H1 (cell line): ENCODE results near the gene HINT3. TPM values are rescaled to one million over a fixed set of nuclear protein-coding genes. Genes with fewer than 3 reads are reported as not detected.
"Not testable (repeated sequence)": the region's sequence is repeated elsewhere in the genome, so short reads cannot be mapped to it uniquely, and the experiment has no call there.

Experiments used
- CTCF ChIA-PET: fragments of 300-600 bp; sonication (Branson Sonifier 250); formaldehyde crosslinking; loops from one replicate; lab custom pipeline; 2021; ENCODE audit not compliant: partially characterized antibody; lab: Charles Lee
- POLR2A ChIA-PET: fragments of 300-600 bp; sonication (Branson Sonifier 250); formaldehyde crosslinking; loops from one replicate; lab custom pipeline; 2021; ENCODE audit warnings: inconsistent platforms; ENCODE audit not compliant: partially characterized antibody; lab: Charles Lee
- DNase-seq, 2 experiments: peaks; one replicate each; pipeline versions ENCODE4 v3.0.0 to v3.0.0-alpha.2; 2010 to 2022; ENCODE audit warnings: low spot score in 2 of 2, low read depth in 1 of 2, mixed read lengths in 1 of 2
- FAIRE-seq: peaks from 2 replicates; lab custom pipeline; 2011; peaks lifted over from hg19 to GRCh38; lab: Jason Lieb, UNC
- H2AFZ ChIP-seq: 2 replicates; pipeline ENCODE4 v1.8.1; 2012; ENCODE audit warnings: low read length, inconsistent platforms
- H2AK5ac ChIP-seq: 2 replicates; pipeline ENCODE4 v1.6.1; 2013; ENCODE audit warnings: low read depth, low read length
- H2BK120ac ChIP-seq: replicated peaks from 2 replicates; pipeline ENCODE3; 2013; ENCODE audit warnings: low read depth, low read length, inconsistent platforms
- H2BK12ac ChIP-seq: 2 replicates; pipeline ENCODE4 v1.6.1; 2013; ENCODE audit warnings: low read depth, low read length
- H2BK15ac ChIP-seq: 2 replicates; pipeline ENCODE4 v1.6.1; 2013; ENCODE audit warnings: low read length
- H2BK20ac ChIP-seq: 2 replicates; pipeline ENCODE4 v1.6.1; 2013; ENCODE audit warnings: low read length
- H2BK5ac ChIP-seq: 2 replicates; pipeline ENCODE4 v1.6.1; 2013; ENCODE audit warnings: low read depth, low read length
- H3K14ac ChIP-seq: 2 replicates; pipeline ENCODE4 v1.6.1; 2013; ENCODE audit warnings: inconsistent platforms; ENCODE audit not compliant: insufficient read length
- H3K18ac ChIP-seq: 2 replicates; pipeline ENCODE4 v1.6.1; 2013; ENCODE audit warnings: low read length; ENCODE audit errors: extremely low read depth
- H3K23ac ChIP-seq: 2 replicates; pipeline ENCODE4 v1.6.1; 2013; ENCODE audit warnings: inconsistent platforms; ENCODE audit not compliant: insufficient read length
- H3K23me2 ChIP-seq: 2 replicates; pipeline ENCODE4 v1.6.1; 2013; ENCODE audit warnings: low read depth, low read length
- H3K27ac ChIP-seq: 2 replicates; pipeline ENCODE4 v1.6.1; 2011; ENCODE audit warnings: low read depth, low read length, inconsistent platforms
- H3K27me3 ChIP-seq, 4 experiments: replicated peaks in 1 of 4; 1 replicate in 1 of 4; 2 replicates in 3 of 4; pipeline versions ENCODE4 v1.6.1 to v1.8.1; 2011 to 2013; ENCODE audit warnings: low read length in 3 of 4, mild to moderate bottlenecking in 3 of 4, inconsistent platforms in 2 of 4, mixed read lengths in 2 of 4, moderate library complexity in 1 of 4; ENCODE audit not compliant: control insufficient read depth in 3 of 4, insufficient read depth in 3 of 4; ENCODE audit errors: extremely low read depth in 1 of 4
- H3K36me3 ChIP-seq, 4 experiments: 2 replicates each; pipeline versions ENCODE4 v1.6.1 to v1.8.1; 2011 to 2013; ENCODE audit warnings: mild to moderate bottlenecking in 4 of 4, low read length in 3 of 4, moderate library complexity in 2 of 4, control low read depth in 1 of 4, inconsistent platforms in 1 of 4; ENCODE audit not compliant: insufficient read depth in 4 of 4, control insufficient read depth in 2 of 4
- H3K4ac ChIP-seq: replicated peaks from 2 replicates; pipeline ENCODE3; 2013; ENCODE audit warnings: low read length, low read depth, mixed read lengths, inconsistent platforms; ENCODE audit not compliant: insufficient read length
- H3K4me1 ChIP-seq, 4 experiments: replicated peaks in 1 of 4; 1 replicate in 1 of 4; 2 replicates in 3 of 4; pipeline versions ENCODE4 v1.6.1 to v1.8.1; 2011 to 2013; ENCODE audit warnings: low read length in 3 of 4, inconsistent platforms in 2 of 4, mixed read lengths in 1 of 4; ENCODE audit not compliant: insufficient read depth in 4 of 4, control insufficient read depth in 3 of 4
- H3K4me2 ChIP-seq, 2 experiments: 2 replicates each; pipeline versions ENCODE4 v1.6.1 to v1.8.1; 2011 to 2013; ENCODE audit warnings: low read depth in 2 of 2, low read length in 2 of 2, control low read depth in 1 of 2, inconsistent platforms in 1 of 2, mild to moderate bottlenecking in 1 of 2; ENCODE audit not compliant: insufficient read depth in 1 of 2
- H3K4me3 ChIP-seq, 4 experiments: fragments of 200-600, 300-600 bp in 1 of 4; sonication (generic), shearing (Covaris generic), sonication (Bioruptor Twin) in 1 of 4; 2 replicates each; pipeline versions ENCODE4 v1.5.1 to v1.8.1; 2011 to 2016; ENCODE audit warnings: low read length in 4 of 4, low read depth in 3 of 4, control low read depth in 2 of 4, inconsistent platforms in 2 of 4, mild to moderate bottlenecking in 2 of 4, mixed read lengths in 1 of 4, moderate library complexity in 1 of 4; ENCODE audit not compliant: insufficient read depth in 2 of 4; ENCODE audit errors: extremely low read depth in 1 of 4
- H3K56ac ChIP-seq: replicated peaks from 2 replicates; pipeline ENCODE3; 2013; ENCODE audit warnings: low read depth, mild to moderate bottlenecking, mixed read lengths, low read length, inconsistent platforms; ENCODE audit not compliant: insufficient read length
- H3K79me1 ChIP-seq: 2 replicates; pipeline ENCODE4 v1.6.1; 2013; ENCODE audit warnings: low read depth, low read length, control low read depth
- H3K79me2 ChIP-seq, 2 experiments: 2 replicates each; pipeline versions ENCODE4 v1.6.1 to v1.8.1; 2012 to 2013; ENCODE audit warnings: low read length in 2 of 2, mild to moderate bottlenecking in 2 of 2, inconsistent platforms in 1 of 2; ENCODE audit not compliant: insufficient read depth in 2 of 2, control insufficient read depth in 1 of 2
- H3K9ac ChIP-seq, 4 experiments: replicated peaks in 1 of 4; 1 replicate in 1 of 4; 2 replicates in 3 of 4; pipeline versions ENCODE4 v1.6.1 to v1.8.1; 2011 to 2013; ENCODE audit warnings: low read depth in 3 of 4, low read length in 3 of 4, control low read depth in 2 of 4, mild to moderate bottlenecking in 2 of 4, moderate library complexity in 2 of 4, inconsistent platforms in 1 of 4; ENCODE audit errors: extremely low read depth in 1 of 4
- H3K9me3 ChIP-seq, 2 experiments: 2 replicates each; pipeline versions ENCODE4 v1.6.1 to v1.8.1; 2012 to 2013; ENCODE audit warnings: mild to moderate bottlenecking in 2 of 2, moderate library complexity in 2 of 2, control low read depth in 1 of 2, inconsistent platforms in 1 of 2, low read depth in 1 of 2, low read length in 1 of 2, mixed read lengths in 1 of 2; ENCODE audit not compliant: insufficient read depth in 2 of 2
- H4K20me1 ChIP-seq, 2 experiments: replicated peaks in 1 of 2; 2 replicates each; pipeline versions ENCODE3 to v1.8.1; 2011 to 2013; ENCODE audit warnings: inconsistent platforms in 2 of 2, low read length in 2 of 2, mild to moderate bottlenecking in 1 of 2; ENCODE audit not compliant: insufficient read depth in 2 of 2, control insufficient read depth in 1 of 2
- H4K5ac ChIP-seq: 2 replicates; pipeline ENCODE4 v1.6.1; 2013; ENCODE audit warnings: low read length, low read depth, mixed read lengths, inconsistent platforms; ENCODE audit not compliant: insufficient read length
- H4K8ac ChIP-seq: 2 replicates; pipeline ENCODE4 v1.8.0; 2013; ENCODE audit warnings: mild to moderate bottlenecking, moderate library complexity, low read length, inconsistent platforms; ENCODE audit not compliant: insufficient read depth; ENCODE audit errors: extremely low read depth
- H4K91ac ChIP-seq: replicated peaks from 2 replicates; pipeline ENCODE3; 2013; ENCODE audit warnings: low read length, mixed read lengths, inconsistent platforms; ENCODE audit not compliant: insufficient read length
- CTBP2 ChIP-seq: IDR thresholded peaks from 2 replicates; pipeline ENCODE4 v1.7.0; 2011; ENCODE audit warnings: borderline replicate concordance, mild to moderate bottlenecking, moderate library complexity, mixed read lengths, low read length; ENCODE audit not compliant: insufficient read depth, insufficient read length
- NRF1 ChIP-seq: IDR thresholded peaks from 2 replicates; pipeline ENCODE4 v1.6.1; 2011; ENCODE audit warnings: mild to moderate bottlenecking, low read depth, low read length, improper control_type of control experiment
- WGBS, 2 experiments: shearing (Covaris generic) in 1 of 2; methylation state at CpG; one replicate each; pipeline versions ENCODE4 v1.1.6 to v1.1.7; 2013 to 2015; ENCODE audit warnings: low lambda C conversion rate in 2 of 2, mixed read lengths in 2 of 2, inconsistent platforms in 1 of 2, low coverage in 1 of 2, missing lambda C conversion rate in 1 of 2; ENCODE audit not compliant: insufficient replicate concordance in 2 of 2, insufficient coverage in 1 of 2, insufficient read length in 1 of 2; ENCODE audit errors: extremely low coverage in 1 of 2, missing lambda C conversion rate in 1 of 2; 5-methylcytosine and 5-hydroxymethylcytosine counted together
- polyA plus RNA-seq, 7 experiments: library from polyadenylated mRNA; depleted of rRNA in 3 of 7; stranded (reverse) in 5 of 7; unstranded in 2 of 7; fragments of >200 nt in 5 of 7; fragments of 200-250 nt in 2 of 7; gene quantifications; 1 replicate in 5 of 7; 2 replicates in 1 of 7; 4 replicates in 1 of 7; pipeline versions ENCODE4 v1.2.1 to v1.2.3, GENCODE V29; 2011 to 2013; ENCODE audit warnings: missing spikeins in 2 of 7, mixed read lengths in 2 of 7
- total RNA-seq: library from RNA; stranded (reverse); fragmentation: NEBNext Ultra II Directional; extraction: Animal tissue kit (Norgen Biotek cat#: 25700); gene quantifications from 2 replicates; pipeline ENCODE4 v1.2.1, GENCODE V29; 2021

Gene HINT3
- total and polyA plus RNA-seq, 2 of the 8 experiments (the other 6 are each of a cell fraction or from before 2014, with no cell fraction given), result 1.2 to 7.8 TPM

DNA sequence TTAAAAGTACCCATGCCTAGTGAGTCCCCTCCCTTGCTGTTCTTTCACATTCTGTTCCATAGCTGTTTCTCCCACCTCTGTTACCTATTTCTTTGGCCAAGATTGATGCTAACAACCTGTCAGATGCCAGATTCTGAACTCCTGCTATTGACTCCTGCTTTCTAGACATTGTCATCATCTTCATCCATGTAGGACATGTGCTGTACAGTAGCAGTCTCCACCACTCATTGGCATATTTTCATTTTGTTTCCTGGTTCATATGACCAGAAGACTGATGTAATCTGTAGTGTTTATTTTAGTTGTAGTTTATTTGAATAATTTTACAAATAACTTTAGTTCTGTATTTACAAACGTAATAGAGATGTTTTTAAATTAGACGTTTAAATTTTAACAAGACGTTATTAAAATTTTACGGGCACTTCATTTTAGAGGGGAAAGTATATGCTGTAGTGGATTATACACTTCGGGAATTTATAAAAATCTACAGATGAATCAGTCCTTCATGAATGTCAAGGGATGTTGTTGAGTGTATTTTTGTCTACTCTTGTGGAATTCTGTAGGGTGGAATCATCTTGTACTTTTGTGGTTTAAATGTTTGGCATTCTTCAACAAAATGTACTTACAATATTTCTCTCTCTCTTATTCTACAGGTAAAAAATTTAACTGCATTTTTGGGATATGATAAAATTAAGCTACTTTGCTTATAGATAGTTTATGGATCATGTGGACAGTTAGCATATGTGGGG lies 63.9 kb downstream of the HINT3 start (continued):
- TF ChIP-seq NRF1 (no peak), CTBP2 (no peak)

- H3K18ac ChIP-seq, H2BK120ac ChIP-seq, H3K56ac ChIP-seq, FAIRE-seq, H3K23me2 ChIP-seq, H3K4me2 ChIP-seq, DNase-seq, H3K23ac ChIP-seq, H2BK20ac ChIP-seq, H3K27ac ChIP-seq, H3K9ac ChIP-seq, H4K5ac ChIP-seq, H3K4me1 ChIP-seq, POLR2A ChIA-PET, H3K79me2 ChIP-seq, H2BK5ac ChIP-seq, H4K91ac ChIP-seq, H3K4ac ChIP-seq, H2BK15ac ChIP-seq, H3K27me3 ChIP-seq, H4K8ac ChIP-seq, H2BK12ac ChIP-seq, H3K14ac ChIP-seq, H3K79me1 ChIP-seq, H2AFZ ChIP-seq, H4K20me1 ChIP-seq, H2AK5ac ChIP-seq, H3K4me3 ChIP-seq, H3K9me3 ChIP-seq: not testable (repeated sequence)
- 87% methylated on average over 3 of the region's 3 CpGs; no CpG with 5 or more reads in 1 of the 2 experiments for WGBS, 2 experiments
- H3K36me3 ChIP-seq, result peaks cover 2 to 66% (median 26%) of the 10 kb centered on the region in 4 experiments; a peak in 7 of 8 replicates
- CTCF ChIA-PET, result interaction anchor here (0.5 kb wide), 1 partner anchor 30 kb away, joined by 3 read pairs; no protein-coding TSS in a partner anchor
Measured at GRCh38 chr6:126023474-126023873, 66.9 kb downstream of the HINT3 start.
